ENCODE measurements around the gene ZNF559.

Gene ZNF559

GRCh38 chr19:9354651-9355050, 30.7 kb downstream of the ZNF559 start:
- no peak for FAIRE-seq

- FAIRE-seq, result no peak
Measured at GRCh38 chr19:9362905-9363304, 38.9 kb downstream of the ZNF559 start, which contains the start of gene ZNF177. TSS of gene ZNF177 (plus strand) at chr19:9363013. CDS start at chr19:9378312, 15,299 bp downstream.

GRCh38 chr19:9370738-9371619, 47.0 kb downstream of the ZNF559 start:
- no peak for FAIRE-seq

- no peak for FAIRE-seq
Measured at GRCh38 chr19:9381361-9381785, 57.4 kb downstream of the ZNF559 start.

Data from colon (tissue), 2 donors.